H1 (cell line): ENCODE measurements around the gene CTSC. TPM values are rescaled to one million over a fixed set of nuclear protein-coding genes. Genes with fewer than 3 reads are reported as not detected.

Source experiments
- CTCF ChIA-PET: fragments of 300-600 bp; sonication (Branson Sonifier 250); formaldehyde crosslinking; loops from one replicate; lab custom pipeline; 2021; ENCODE audit not compliant: partially characterized antibody; lab: Charles Lee
- POLR2A ChIA-PET: fragments of 300-600 bp; sonication (Branson Sonifier 250); formaldehyde crosslinking; loops from one replicate; lab custom pipeline; 2021; ENCODE audit warnings: inconsistent platforms; ENCODE audit not compliant: partially characterized antibody; lab: Charles Lee
- DNase-seq, 2 experiments: peaks; one replicate each; pipeline versions ENCODE4 v3.0.0 to v3.0.0-alpha.2; 2010 to 2022; ENCODE audit warnings: low spot score in 2 of 2, low read depth in 1 of 2, mixed read lengths in 1 of 2
- FAIRE-seq: peaks from 2 replicates; lab custom pipeline; 2011; peaks lifted over from hg19 to GRCh38; lab: Jason Lieb, UNC
- H2AFZ ChIP-seq: 2 replicates; pipeline ENCODE4 v1.8.1; 2012; ENCODE audit warnings: low read length, inconsistent platforms
- H2AK5ac ChIP-seq: 2 replicates; pipeline ENCODE4 v1.6.1; 2013; ENCODE audit warnings: low read depth, low read length
- H2BK120ac ChIP-seq: replicated peaks from 2 replicates; pipeline ENCODE3; 2013; ENCODE audit warnings: low read depth, low read length, inconsistent platforms
- H2BK12ac ChIP-seq: 2 replicates; pipeline ENCODE4 v1.6.1; 2013; ENCODE audit warnings: low read depth, low read length
- H2BK15ac ChIP-seq: 2 replicates; pipeline ENCODE4 v1.6.1; 2013; ENCODE audit warnings: low read length
- H2BK20ac ChIP-seq: 2 replicates; pipeline ENCODE4 v1.6.1; 2013; ENCODE audit warnings: low read length
- H2BK5ac ChIP-seq: 2 replicates; pipeline ENCODE4 v1.6.1; 2013; ENCODE audit warnings: low read depth, low read length
- H3K14ac ChIP-seq: 2 replicates; pipeline ENCODE4 v1.6.1; 2013; ENCODE audit warnings: inconsistent platforms; ENCODE audit not compliant: insufficient read length
- H3K18ac ChIP-seq: 2 replicates; pipeline ENCODE4 v1.6.1; 2013; ENCODE audit warnings: low read length; ENCODE audit errors: extremely low read depth
- H3K23ac ChIP-seq: 2 replicates; pipeline ENCODE4 v1.6.1; 2013; ENCODE audit warnings: inconsistent platforms; ENCODE audit not compliant: insufficient read length
- H3K23me2 ChIP-seq: 2 replicates; pipeline ENCODE4 v1.6.1; 2013; ENCODE audit warnings: low read depth, low read length
- H3K27ac ChIP-seq: 2 replicates; pipeline ENCODE4 v1.6.1; 2011; ENCODE audit warnings: low read depth, low read length, inconsistent platforms
- H3K27me3 ChIP-seq, 4 experiments: replicated peaks in 1 of 4; 1 replicate in 1 of 4; 2 replicates in 3 of 4; pipeline versions ENCODE4 v1.6.1 to v1.8.1; 2011 to 2013; ENCODE audit warnings: low read length in 3 of 4, mild to moderate bottlenecking in 3 of 4, inconsistent platforms in 2 of 4, mixed read lengths in 2 of 4, moderate library complexity in 1 of 4; ENCODE audit not compliant: control insufficient read depth in 3 of 4, insufficient read depth in 3 of 4; ENCODE audit errors: extremely low read depth in 1 of 4
- H3K36me3 ChIP-seq, 4 experiments: 2 replicates each; pipeline versions ENCODE4 v1.6.1 to v1.8.1; 2011 to 2013; ENCODE audit warnings: mild to moderate bottlenecking in 4 of 4, low read length in 3 of 4, moderate library complexity in 2 of 4, control low read depth in 1 of 4, inconsistent platforms in 1 of 4; ENCODE audit not compliant: insufficient read depth in 4 of 4, control insufficient read depth in 2 of 4
- H3K4ac ChIP-seq: replicated peaks from 2 replicates; pipeline ENCODE3; 2013; ENCODE audit warnings: low read length, low read depth, mixed read lengths, inconsistent platforms; ENCODE audit not compliant: insufficient read length
- H3K4me1 ChIP-seq, 4 experiments: replicated peaks in 1 of 4; 1 replicate in 1 of 4; 2 replicates in 3 of 4; pipeline versions ENCODE4 v1.6.1 to v1.8.1; 2011 to 2013; ENCODE audit warnings: low read length in 3 of 4, inconsistent platforms in 2 of 4, mixed read lengths in 1 of 4; ENCODE audit not compliant: insufficient read depth in 4 of 4, control insufficient read depth in 3 of 4
- H3K4me2 ChIP-seq, 2 experiments: 2 replicates each; pipeline versions ENCODE4 v1.6.1 to v1.8.1; 2011 to 2013; ENCODE audit warnings: low read depth in 2 of 2, low read length in 2 of 2, control low read depth in 1 of 2, inconsistent platforms in 1 of 2, mild to moderate bottlenecking in 1 of 2; ENCODE audit not compliant: insufficient read depth in 1 of 2
- H3K4me3 ChIP-seq, 4 experiments: fragments of 200-600, 300-600 bp in 1 of 4; sonication (generic), shearing (Covaris generic), sonication (Bioruptor Twin) in 1 of 4; 2 replicates each; pipeline versions ENCODE4 v1.5.1 to v1.8.1; 2011 to 2016; ENCODE audit warnings: low read length in 4 of 4, low read depth in 3 of 4, control low read depth in 2 of 4, inconsistent platforms in 2 of 4, mild to moderate bottlenecking in 2 of 4, mixed read lengths in 1 of 4, moderate library complexity in 1 of 4; ENCODE audit not compliant: insufficient read depth in 2 of 4; ENCODE audit errors: extremely low read depth in 1 of 4
- H3K56ac ChIP-seq: replicated peaks from 2 replicates; pipeline ENCODE3; 2013; ENCODE audit warnings: low read depth, mild to moderate bottlenecking, mixed read lengths, low read length, inconsistent platforms; ENCODE audit not compliant: insufficient read length
- H3K79me1 ChIP-seq: 2 replicates; pipeline ENCODE4 v1.6.1; 2013; ENCODE audit warnings: low read depth, low read length, control low read depth
- H3K79me2 ChIP-seq, 2 experiments: 2 replicates each; pipeline versions ENCODE4 v1.6.1 to v1.8.1; 2012 to 2013; ENCODE audit warnings: low read length in 2 of 2, mild to moderate bottlenecking in 2 of 2, inconsistent platforms in 1 of 2; ENCODE audit not compliant: insufficient read depth in 2 of 2, control insufficient read depth in 1 of 2
- H3K9ac ChIP-seq, 4 experiments: replicated peaks in 1 of 4; 1 replicate in 1 of 4; 2 replicates in 3 of 4; pipeline versions ENCODE4 v1.6.1 to v1.8.1; 2011 to 2013; ENCODE audit warnings: low read depth in 3 of 4, low read length in 3 of 4, control low read depth in 2 of 4, mild to moderate bottlenecking in 2 of 4, moderate library complexity in 2 of 4, inconsistent platforms in 1 of 4; ENCODE audit errors: extremely low read depth in 1 of 4
- H3K9me3 ChIP-seq, 2 experiments: 2 replicates each; pipeline versions ENCODE4 v1.6.1 to v1.8.1; 2012 to 2013; ENCODE audit warnings: mild to moderate bottlenecking in 2 of 2, moderate library complexity in 2 of 2, control low read depth in 1 of 2, inconsistent platforms in 1 of 2, low read depth in 1 of 2, low read length in 1 of 2, mixed read lengths in 1 of 2; ENCODE audit not compliant: insufficient read depth in 2 of 2
- H4K20me1 ChIP-seq, 2 experiments: replicated peaks in 1 of 2; 2 replicates each; pipeline versions ENCODE3 to v1.8.1; 2011 to 2013; ENCODE audit warnings: inconsistent platforms in 2 of 2, low read length in 2 of 2, mild to moderate bottlenecking in 1 of 2; ENCODE audit not compliant: insufficient read depth in 2 of 2, control insufficient read depth in 1 of 2
- H4K5ac ChIP-seq: 2 replicates; pipeline ENCODE4 v1.6.1; 2013; ENCODE audit warnings: low read length, low read depth, mixed read lengths, inconsistent platforms; ENCODE audit not compliant: insufficient read length
- H4K8ac ChIP-seq: 2 replicates; pipeline ENCODE4 v1.8.0; 2013; ENCODE audit warnings: mild to moderate bottlenecking, moderate library complexity, low read length, inconsistent platforms; ENCODE audit not compliant: insufficient read depth; ENCODE audit errors: extremely low read depth
- H4K91ac ChIP-seq: replicated peaks from 2 replicates; pipeline ENCODE3; 2013; ENCODE audit warnings: low read length, mixed read lengths, inconsistent platforms; ENCODE audit not compliant: insufficient read length
- EGR1 ChIP-seq: IDR thresholded peaks from 2 replicates; pipeline ENCODE4 v1.6.1; 2011; ENCODE audit warnings: low read depth, low read length, borderline replicate concordance
- RFX5 ChIP-seq: IDR thresholded peaks from 2 replicates; pipeline ENCODE4 v1.6.1; 2011; ENCODE audit warnings: low read depth, low read length, improper control_type of control experiment, borderline replicate concordance
- TCF12 ChIP-seq: IDR thresholded peaks from 2 replicates; pipeline ENCODE4 v1.6.1; 2011; ENCODE audit warnings: low read depth, mild to moderate bottlenecking, low read length
- WGBS, 2 experiments: shearing (Covaris generic) in 1 of 2; methylation state at CpG; one replicate each; pipeline versions ENCODE4 v1.1.6 to v1.1.7; 2013 to 2015; ENCODE audit warnings: low lambda C conversion rate in 2 of 2, mixed read lengths in 2 of 2, inconsistent platforms in 1 of 2, low coverage in 1 of 2, missing lambda C conversion rate in 1 of 2; ENCODE audit not compliant: insufficient replicate concordance in 2 of 2, insufficient coverage in 1 of 2, insufficient read length in 1 of 2; ENCODE audit errors: extremely low coverage in 1 of 2, missing lambda C conversion rate in 1 of 2; 5-methylcytosine and 5-hydroxymethylcytosine counted together
- polyA plus RNA-seq, 7 experiments: library from polyadenylated mRNA; depleted of rRNA in 3 of 7; stranded (reverse) in 5 of 7; unstranded in 2 of 7; fragments of >200 nt in 5 of 7; fragments of 200-250 nt in 2 of 7; gene quantifications; 1 replicate in 5 of 7; 2 replicates in 1 of 7; 4 replicates in 1 of 7; pipeline versions ENCODE4 v1.2.1 to v1.2.3, GENCODE V29; 2011 to 2013; ENCODE audit warnings: missing spikeins in 2 of 7, mixed read lengths in 2 of 7
- total RNA-seq: library from RNA; stranded (reverse); fragmentation: NEBNext Ultra II Directional; extraction: Animal tissue kit (Norgen Biotek cat#: 25700); gene quantifications from 2 replicates; pipeline ENCODE4 v1.2.1, GENCODE V29; 2021
- TF ChIP-seq, protein P1 (sequence below), 3 experiments: IDR thresholded peaks; 1 replicate in 2 of 3; 2 replicates in 1 of 3; pipeline versions ENCODE4 v1.5.1 to v1.6.1; 2011; ENCODE audit warnings: low read length in 3 of 3, mild to moderate bottlenecking in 3 of 3, inconsistent platforms in 2 of 3, low read depth in 1 of 3, moderate library complexity in 1 of 3; ENCODE audit not compliant: insufficient read depth in 1 of 3; ENCODE audit errors: control extremely low read depth in 1 of 3

CTSC gene
- total and polyA plus RNA-seq, 2 of the 8 experiments (the other 6 are each of a cell fraction or from before 2014, with no cell fraction given), result 347 to 369 TPM

DNA sequence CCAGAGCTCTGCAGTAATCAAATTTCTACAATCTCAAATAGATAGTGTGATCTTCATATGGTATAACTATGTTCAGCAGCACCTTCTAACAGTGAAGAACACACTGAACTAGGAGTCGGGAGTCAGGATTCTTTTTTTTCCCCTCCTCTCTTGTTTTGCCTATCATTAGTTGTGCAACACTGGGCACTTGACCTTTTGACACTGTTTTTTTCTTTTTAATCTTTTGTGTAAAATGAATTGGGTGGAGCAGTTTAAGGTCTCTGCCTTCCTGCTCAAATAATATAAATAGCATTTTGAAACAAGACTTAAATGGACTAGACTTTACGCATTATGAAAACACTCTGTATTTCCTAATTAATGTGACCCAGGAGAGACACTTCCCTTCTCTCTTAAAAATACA lies 39.7 kb downstream of the CTSC start:
- no peak overlapping the region for H2BK15ac ChIP-seq
- no peak overlapping the region for H2BK5ac ChIP-seq
- peaks cover 1 to 4% of the 10 kb centered on the region in 2 experiments for H4K20me1 ChIP-seq
- peaks cover 2% of the 10 kb centered on the region for H3K79me1 ChIP-seq
- TF ChIP-seq RFX5, result no peak
- TF ChIP-seq, protein P1, sequence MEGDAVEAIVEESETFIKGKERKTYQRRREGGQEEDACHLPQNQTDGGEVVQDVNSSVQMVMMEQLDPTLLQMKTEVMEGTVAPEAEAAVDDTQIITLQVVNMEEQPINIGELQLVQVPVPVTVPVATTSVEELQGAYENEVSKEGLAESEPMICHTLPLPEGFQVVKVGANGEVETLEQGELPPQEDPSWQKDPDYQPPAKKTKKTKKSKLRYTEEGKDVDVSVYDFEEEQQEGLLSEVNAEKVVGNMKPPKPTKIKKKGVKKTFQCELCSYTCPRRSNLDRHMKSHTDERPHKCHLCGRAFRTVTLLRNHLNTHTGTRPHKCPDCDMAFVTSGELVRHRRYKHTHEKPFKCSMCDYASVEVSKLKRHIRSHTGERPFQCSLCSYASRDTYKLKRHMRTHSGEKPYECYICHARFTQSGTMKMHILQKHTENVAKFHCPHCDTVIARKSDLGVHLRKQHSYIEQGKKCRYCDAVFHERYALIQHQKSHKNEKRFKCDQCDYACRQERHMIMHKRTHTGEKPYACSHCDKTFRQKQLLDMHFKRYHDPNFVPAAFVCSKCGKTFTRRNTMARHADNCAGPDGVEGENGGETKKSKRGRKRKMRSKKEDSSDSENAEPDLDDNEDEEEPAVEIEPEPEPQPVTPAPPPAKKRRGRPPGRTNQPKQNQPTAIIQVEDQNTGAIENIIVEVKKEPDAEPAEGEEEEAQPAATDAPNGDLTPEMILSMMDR (IDR thresholded peaks at IDR 0.05; ENCODE audit: control extremely low read depth in 1 of 3, insufficient read depth in 1 of 3, low read depth in 1 of 3, low read length in 3 of 3), result no peak
- no peak for TF ChIP-seq TCF12
- no peak for TF ChIP-seq EGR1
- H3K23me2 ChIP-seq, result no peaks in the 10 kb centered on the region
- peaks cover 11 to 81% (median 43%) of the 10 kb centered on the region in 4 experiments for H3K36me3 ChIP-seq
- no peak overlapping the region for H3K27ac ChIP-seq
- H3K14ac ChIP-seq, result no peak overlapping the region
- H4K5ac ChIP-seq, result no peak overlapping the region
- no peak overlapping the region for H3K4me3 ChIP-seq
- no peak overlapping the region for H3K23ac ChIP-seq
- no peak overlapping the region for H2BK12ac ChIP-seq
- no peak overlapping the region for H3K4me2 ChIP-seq
- H2BK120ac ChIP-seq, result no peak overlapping the region
- no peak overlapping the region for H2AK5ac ChIP-seq
- peaks cover 2 to 16% (median 12%) of the 10 kb centered on the region in 4 experiments; a peak in 4 of 7 replicates for H3K4me1 ChIP-seq
- no peak overlapping the region for H2AFZ ChIP-seq
- no peak overlapping the region for H2BK20ac ChIP-seq
- no peak overlapping the region for H3K18ac ChIP-seq
- no peak overlapping the region for H3K56ac ChIP-seq
- H3K9ac ChIP-seq, result no peak overlapping the region
- WGBS, 2 experiments, result 91% methylated on average over 2 of the region's 2 CpGs; no CpG with 5 or more reads in 1 of the 2 experiments
- ChIA-PET CTCF (interaction anchor here (1.3 to 2.4 kb wide), 2 partner anchors 13 to 44 kb away, joined by 4 to 8 read pairs; no protein-coding TSS in a partner anchor), POLR2A (interaction anchor here (0.9 to 5.5 kb wide), 5 partner anchors 10 to 40 kb away, joined by 3 to 33 read pairs (median 11); partner anchors contain the start of gene CTSC)
- no peak overlapping the region for H4K8ac ChIP-seq
- no peaks in the 10 kb centered on the region for H3K27me3 ChIP-seq
- no peak overlapping the region for H4K91ac ChIP-seq
- H3K9me3 ChIP-seq, result no peaks in the 10 kb centered on the region
- DNase-seq, result no peak
- H3K79me2 ChIP-seq, result peaks cover 0 to 48% of the 10 kb centered on the region in 2 experiments; a peak in 2 of 4 replicates
- H3K4ac ChIP-seq, result no peak overlapping the region
- FAIRE-seq, result no peak
